H1 (cell line): Measurements from ENCODE around the gene PTPN7. TPM values are rescaled to one million over a fixed set of nuclear protein-coding genes. Genes with fewer than 3 reads are reported as not detected.

Source experiments
- CTCF ChIA-PET: fragments of 300-600 bp; sonication (Branson Sonifier 250); formaldehyde crosslinking; loops from one replicate; lab custom pipeline; 2021; ENCODE audit not compliant: partially characterized antibody; lab: Charles Lee
- POLR2A ChIA-PET: fragments of 300-600 bp; sonication (Branson Sonifier 250); formaldehyde crosslinking; loops from one replicate; lab custom pipeline; 2021; ENCODE audit warnings: inconsistent platforms; ENCODE audit not compliant: partially characterized antibody; lab: Charles Lee
- DNase-seq, 2 experiments: peaks; one replicate each; pipeline versions ENCODE4 v3.0.0 to v3.0.0-alpha.2; 2010 to 2022; ENCODE audit warnings: low spot score in 2 of 2, low read depth in 1 of 2, mixed read lengths in 1 of 2
- FAIRE-seq: peaks from 2 replicates; lab custom pipeline; 2011; peaks lifted over from hg19 to GRCh38; lab: Jason Lieb, UNC
- H2AFZ ChIP-seq: 2 replicates; pipeline ENCODE4 v1.8.1; 2012; ENCODE audit warnings: low read length, inconsistent platforms
- H2AK5ac ChIP-seq: 2 replicates; pipeline ENCODE4 v1.6.1; 2013; ENCODE audit warnings: low read depth, low read length
- H2BK120ac ChIP-seq: replicated peaks from 2 replicates; pipeline ENCODE3; 2013; ENCODE audit warnings: low read depth, low read length, inconsistent platforms
- H2BK12ac ChIP-seq: 2 replicates; pipeline ENCODE4 v1.6.1; 2013; ENCODE audit warnings: low read depth, low read length
- H2BK15ac ChIP-seq: 2 replicates; pipeline ENCODE4 v1.6.1; 2013; ENCODE audit warnings: low read length
- H2BK20ac ChIP-seq: 2 replicates; pipeline ENCODE4 v1.6.1; 2013; ENCODE audit warnings: low read length
- H2BK5ac ChIP-seq: 2 replicates; pipeline ENCODE4 v1.6.1; 2013; ENCODE audit warnings: low read depth, low read length
- H3K14ac ChIP-seq: 2 replicates; pipeline ENCODE4 v1.6.1; 2013; ENCODE audit warnings: inconsistent platforms; ENCODE audit not compliant: insufficient read length
- H3K18ac ChIP-seq: 2 replicates; pipeline ENCODE4 v1.6.1; 2013; ENCODE audit warnings: low read length; ENCODE audit errors: extremely low read depth
- H3K23ac ChIP-seq: 2 replicates; pipeline ENCODE4 v1.6.1; 2013; ENCODE audit warnings: inconsistent platforms; ENCODE audit not compliant: insufficient read length
- H3K23me2 ChIP-seq: 2 replicates; pipeline ENCODE4 v1.6.1; 2013; ENCODE audit warnings: low read depth, low read length
- H3K27ac ChIP-seq: 2 replicates; pipeline ENCODE4 v1.6.1; 2011; ENCODE audit warnings: low read depth, low read length, inconsistent platforms
- H3K27me3 ChIP-seq, 4 experiments: replicated peaks in 1 of 4; 1 replicate in 1 of 4; 2 replicates in 3 of 4; pipeline versions ENCODE4 v1.6.1 to v1.8.1; 2011 to 2013; ENCODE audit warnings: low read length in 3 of 4, mild to moderate bottlenecking in 3 of 4, inconsistent platforms in 2 of 4, mixed read lengths in 2 of 4, moderate library complexity in 1 of 4; ENCODE audit not compliant: control insufficient read depth in 3 of 4, insufficient read depth in 3 of 4; ENCODE audit errors: extremely low read depth in 1 of 4
- H3K36me3 ChIP-seq, 4 experiments: 2 replicates each; pipeline versions ENCODE4 v1.6.1 to v1.8.1; 2011 to 2013; ENCODE audit warnings: mild to moderate bottlenecking in 4 of 4, low read length in 3 of 4, moderate library complexity in 2 of 4, control low read depth in 1 of 4, inconsistent platforms in 1 of 4; ENCODE audit not compliant: insufficient read depth in 4 of 4, control insufficient read depth in 2 of 4
- H3K4ac ChIP-seq: replicated peaks from 2 replicates; pipeline ENCODE3; 2013; ENCODE audit warnings: low read length, low read depth, mixed read lengths, inconsistent platforms; ENCODE audit not compliant: insufficient read length
- H3K4me1 ChIP-seq, 4 experiments: replicated peaks in 1 of 4; 1 replicate in 1 of 4; 2 replicates in 3 of 4; pipeline versions ENCODE4 v1.6.1 to v1.8.1; 2011 to 2013; ENCODE audit warnings: low read length in 3 of 4, inconsistent platforms in 2 of 4, mixed read lengths in 1 of 4; ENCODE audit not compliant: insufficient read depth in 4 of 4, control insufficient read depth in 3 of 4
- H3K4me2 ChIP-seq, 2 experiments: 2 replicates each; pipeline versions ENCODE4 v1.6.1 to v1.8.1; 2011 to 2013; ENCODE audit warnings: low read depth in 2 of 2, low read length in 2 of 2, control low read depth in 1 of 2, inconsistent platforms in 1 of 2, mild to moderate bottlenecking in 1 of 2; ENCODE audit not compliant: insufficient read depth in 1 of 2
- H3K4me3 ChIP-seq, 4 experiments: fragments of 200-600, 300-600 bp in 1 of 4; sonication (generic), shearing (Covaris generic), sonication (Bioruptor Twin) in 1 of 4; 2 replicates each; pipeline versions ENCODE4 v1.5.1 to v1.8.1; 2011 to 2016; ENCODE audit warnings: low read length in 4 of 4, low read depth in 3 of 4, control low read depth in 2 of 4, inconsistent platforms in 2 of 4, mild to moderate bottlenecking in 2 of 4, mixed read lengths in 1 of 4, moderate library complexity in 1 of 4; ENCODE audit not compliant: insufficient read depth in 2 of 4; ENCODE audit errors: extremely low read depth in 1 of 4
- H3K56ac ChIP-seq: replicated peaks from 2 replicates; pipeline ENCODE3; 2013; ENCODE audit warnings: low read depth, mild to moderate bottlenecking, mixed read lengths, low read length, inconsistent platforms; ENCODE audit not compliant: insufficient read length
- H3K79me1 ChIP-seq: 2 replicates; pipeline ENCODE4 v1.6.1; 2013; ENCODE audit warnings: low read depth, low read length, control low read depth
- H3K79me2 ChIP-seq, 2 experiments: 2 replicates each; pipeline versions ENCODE4 v1.6.1 to v1.8.1; 2012 to 2013; ENCODE audit warnings: low read length in 2 of 2, mild to moderate bottlenecking in 2 of 2, inconsistent platforms in 1 of 2; ENCODE audit not compliant: insufficient read depth in 2 of 2, control insufficient read depth in 1 of 2
- H3K9ac ChIP-seq, 4 experiments: replicated peaks in 1 of 4; 1 replicate in 1 of 4; 2 replicates in 3 of 4; pipeline versions ENCODE4 v1.6.1 to v1.8.1; 2011 to 2013; ENCODE audit warnings: low read depth in 3 of 4, low read length in 3 of 4, control low read depth in 2 of 4, mild to moderate bottlenecking in 2 of 4, moderate library complexity in 2 of 4, inconsistent platforms in 1 of 4; ENCODE audit errors: extremely low read depth in 1 of 4
- H3K9me3 ChIP-seq, 2 experiments: 2 replicates each; pipeline versions ENCODE4 v1.6.1 to v1.8.1; 2012 to 2013; ENCODE audit warnings: mild to moderate bottlenecking in 2 of 2, moderate library complexity in 2 of 2, control low read depth in 1 of 2, inconsistent platforms in 1 of 2, low read depth in 1 of 2, low read length in 1 of 2, mixed read lengths in 1 of 2; ENCODE audit not compliant: insufficient read depth in 2 of 2
- H4K20me1 ChIP-seq, 2 experiments: replicated peaks in 1 of 2; 2 replicates each; pipeline versions ENCODE3 to v1.8.1; 2011 to 2013; ENCODE audit warnings: inconsistent platforms in 2 of 2, low read length in 2 of 2, mild to moderate bottlenecking in 1 of 2; ENCODE audit not compliant: insufficient read depth in 2 of 2, control insufficient read depth in 1 of 2
- H4K5ac ChIP-seq: 2 replicates; pipeline ENCODE4 v1.6.1; 2013; ENCODE audit warnings: low read length, low read depth, mixed read lengths, inconsistent platforms; ENCODE audit not compliant: insufficient read length
- H4K8ac ChIP-seq: 2 replicates; pipeline ENCODE4 v1.8.0; 2013; ENCODE audit warnings: mild to moderate bottlenecking, moderate library complexity, low read length, inconsistent platforms; ENCODE audit not compliant: insufficient read depth; ENCODE audit errors: extremely low read depth
- H4K91ac ChIP-seq: replicated peaks from 2 replicates; pipeline ENCODE3; 2013; ENCODE audit warnings: low read length, mixed read lengths, inconsistent platforms; ENCODE audit not compliant: insufficient read length
- BACH1 ChIP-seq: IDR thresholded peaks from 2 replicates; pipeline ENCODE4 v1.6.1; 2012; ENCODE audit warnings: low read length, improper control_type of control experiment
- EZH2 ChIP-seq: fragments of 200-600 bp; sonication (generic); IDR thresholded peaks from 2 replicates; pipeline ENCODE4 v1.7.1; 2012; ENCODE audit warnings: low read depth, mild to moderate bottlenecking, moderate library complexity, low read length, inconsistent platforms; ENCODE audit not compliant: severe bottlenecking
- WGBS, 2 experiments: shearing (Covaris generic) in 1 of 2; methylation state at CpG; one replicate each; pipeline versions ENCODE4 v1.1.6 to v1.1.7; 2013 to 2015; ENCODE audit warnings: low lambda C conversion rate in 2 of 2, mixed read lengths in 2 of 2, inconsistent platforms in 1 of 2, low coverage in 1 of 2, missing lambda C conversion rate in 1 of 2; ENCODE audit not compliant: insufficient replicate concordance in 2 of 2, insufficient coverage in 1 of 2, insufficient read length in 1 of 2; ENCODE audit errors: extremely low coverage in 1 of 2, missing lambda C conversion rate in 1 of 2; 5-methylcytosine and 5-hydroxymethylcytosine counted together
- polyA plus RNA-seq, 7 experiments: library from polyadenylated mRNA; depleted of rRNA in 3 of 7; stranded (reverse) in 5 of 7; unstranded in 2 of 7; fragments of >200 nt in 5 of 7; fragments of 200-250 nt in 2 of 7; gene quantifications; 1 replicate in 5 of 7; 2 replicates in 1 of 7; 4 replicates in 1 of 7; pipeline versions ENCODE4 v1.2.1 to v1.2.3, GENCODE V29; 2011 to 2013; ENCODE audit warnings: missing spikeins in 2 of 7, mixed read lengths in 2 of 7
- total RNA-seq: library from RNA; stranded (reverse); fragmentation: NEBNext Ultra II Directional; extraction: Animal tissue kit (Norgen Biotek cat#: 25700); gene quantifications from 2 replicates; pipeline ENCODE4 v1.2.1, GENCODE V29; 2021

PTPN7 gene
- total and polyA plus RNA-seq, 2 of the 8 experiments (the other 6 are each of a cell fraction or from before 2014, with no cell fraction given), result 0.20 TPM; not detected in 1

- no peaks in the 10 kb centered on the region for H3K79me1 ChIP-seq
- H3K79me2 ChIP-seq, result no peaks in the 10 kb centered on the region
- FAIRE-seq (no peak), DNase-seq (no peak)
- H3K27ac ChIP-seq, result no peak overlapping the region
- H3K4me3 ChIP-seq, result no peak overlapping the region
- H3K4me1 ChIP-seq, result peaks cover 0 to 6% (median 4%) of the 10 kb centered on the region in 4 experiments; a peak in 5 of 7 replicates
- 88% methylated on average over 8 of the region's 8 CpGs; no CpG with 5 or more reads in 1 of the 2 experiments for WGBS, 2 experiments
- no peak overlapping the region for H3K9ac ChIP-seq
- no peak overlapping the region; the same call in 1 of the 2 replicates for H2BK15ac ChIP-seq
- H2BK20ac ChIP-seq, result no peak overlapping the region
- TF ChIP-seq BACH1, result peak; percentile 84
- no peak for TF ChIP-seq EZH2
- H3K23me2 ChIP-seq, result no peaks in the 10 kb centered on the region; the same call in 1 of the 2 replicates
- H3K4me2 ChIP-seq, result no peak overlapping the region
- H2BK120ac ChIP-seq, result no peak overlapping the region
- POLR2A ChIA-PET, result interaction anchor here (0.8 kb wide), 1 partner anchor 16 kb away, joined by 3 read pairs; no protein-coding TSS in a partner anchor
- no peak overlapping the region for H4K91ac ChIP-seq
- CTCF ChIA-PET, result interaction anchor here (0.6 to 8.2 kb wide), 17 partner anchors 7 to 478 kb away, joined by 3 to 74 read pairs (median 4); partner anchors contain the start of genes GPR37L1 and LGR6
- no peak overlapping the region for H4K5ac ChIP-seq
- H2BK5ac ChIP-seq, result no peak overlapping the region
- no peaks in the 10 kb centered on the region; a peak in 3 of 7 replicates for H3K27me3 ChIP-seq
- no peak overlapping the region for H3K56ac ChIP-seq
- no peak overlapping the region for H3K4ac ChIP-seq
- H2AFZ ChIP-seq, result no peak overlapping the region
- no peaks in the 10 kb centered on the region for H3K9me3 ChIP-seq
- no peak overlapping the region for H3K14ac ChIP-seq
- H4K20me1 ChIP-seq, result peaks cover 0 to 2% of the 10 kb centered on the region in 2 experiments
- H4K8ac ChIP-seq, result no peak overlapping the region
- H2AK5ac ChIP-seq, result no peak overlapping the region
- no peak overlapping the region for H3K23ac ChIP-seq
- no peaks in the 10 kb centered on the region for H3K36me3 ChIP-seq
- H3K18ac ChIP-seq, result no peak overlapping the region; the same call in 1 of the 2 replicates
- H2BK12ac ChIP-seq, result no peak overlapping the region
Observed at GRCh38 chr1:202182040-202182877, 21.9 kb upstream of the PTPN7 start.
